HFF-Myc (cell line): ENCODE measurements around the gene HIC1.
A peak's percentile ranks its signal among the peaks of the same experiment; 100 is the strongest.

Source experiments
- DNase-seq: peaks from one replicate; pipeline ENCODE4 v3.0.0-alpha.2; 2011; ENCODE audit warnings: low read depth; ENCODE audit errors: extremely low read depth
- H3K4me3 ChIP-seq: replicated peaks from 2 replicates; pipeline ENCODE4 v1.5.1; 2011; ENCODE audit warnings: low read depth, mild to moderate bottlenecking, control low read depth, low read length
- CTCF ChIP-seq: IDR thresholded peaks from 2 replicates; pipeline ENCODE4 v1.5.1; 2012; ENCODE audit warnings: mild to moderate bottlenecking, low read depth, low read length, control low read depth; ENCODE audit errors: missing control alignments

Gene HIC1

GRCh38 chr17:2057760-2058585, 3.1 kb downstream of the HIC1 start:
- H3K4me3 ChIP-seq = peak overlapping the region; percentile 81
- no peak for TF ChIP-seq CTCF
- no peak for DNase-seq

- H3K4me3 ChIP-seq = peak overlapping the region; percentile 81
- peak; percentile 45 for TF ChIP-seq CTCF
- no peak for DNase-seq
Observed at GRCh38 chr17:2058586-2059546, 4.0 kb downstream of the HIC1 start.

- peak overlapping the region; percentile 12 for H3K4me3 ChIP-seq
- DNase-seq = no peak
Observed at GRCh38 chr17:2059547-2060384, 4.9 kb downstream of the HIC1 start.

GRCh38 chr17:2060385-2060658, 5.4 kb downstream of the HIC1 start:
- TF ChIP-seq CTCF = no peak
- DNase-seq = no peak
- H3K4me3 ChIP-seq = no peak overlapping the region

More at GRCh38 chr17:2059547-2060384, 4.9 kb downstream of the HIC1 start:
- no peak for TF ChIP-seq CTCF

GRCh38 chr17:2060681-2061440, 6.0 kb downstream of the HIC1 start:
- no peak for TF ChIP-seq CTCF
- no peak overlapping the region for H3K4me3 ChIP-seq
- no peak for DNase-seq
